GM12878 (cell line): Measurements from ENCODE around the gene FMC1. TPM values are rescaled to one million over a fixed set of nuclear protein-coding genes. Genes with fewer than 3 reads are reported as not detected.

Experiments used
- ATAC-seq: fragments of 200-7000 bp; cut with Tn5 transposase; 3 replicates; pipeline ENCODE4 v1.9.1; 2020; ENCODE audit warnings: mild to moderate bottlenecking, moderate library complexity
- BruUV-seq: library from RNA; stranded (reverse); fragments of 400-500 nt; replicated peaks from 2 replicates; lab custom pipeline; 2021; lab: Mats Ljungman, UMichigan
- CTCF ChIA-PET: fragments of 300-600 bp; sonication (Branson Sonifier 250); formaldehyde crosslinking; extraction: SDS; loops from one replicate; lab custom pipeline; 2021; ENCODE audit warnings: inconsistent platforms; lab: Yijun Ruan, JAX
- POLR2A ChIA-PET: fragments of 350-600 bp; formaldehyde crosslinking; extraction: SDS; loops from one replicate; lab custom pipeline; 2021; ENCODE audit warnings: inconsistent platforms; lab: Charles Lee
- RAD21 ChIA-PET: fragments of 300-600 bp; sonication (Branson Sonifier 250); formaldehyde crosslinking; loops from one replicate; lab custom pipeline; 2023; ENCODE audit warnings: antibody characterized with exemption; ENCODE audit not compliant: unreplicated experiment; lab: Charles Lee
- SMC1A ChIA-PET: fragments of 300-600 bp; sonication (Branson Sonifier 250); formaldehyde crosslinking; loops from one replicate; lab custom pipeline; 2023; ENCODE audit not compliant: unreplicated experiment, uncharacterized antibody; lab: Charles Lee
- DNase-seq: peaks from one replicate; pipeline ENCODE4 v3.0.0-alpha.2; 2011; ENCODE audit warnings: low read depth, low spot score
- FAIRE-seq: peaks from 3 replicates; lab custom pipeline; 2011; peaks lifted over from hg19 to GRCh38; lab: Jason Lieb, UNC
- H2AFZ ChIP-seq: 2 replicates; pipeline ENCODE4 v1.6.0; 2011; ENCODE audit warnings: low read depth, low read length, control low read depth; ENCODE audit not compliant: control insufficient read depth
- H3K27ac ChIP-seq: 2 replicates; pipeline ENCODE4 v1.5.1; 2011; ENCODE audit warnings: control low read depth; ENCODE audit not compliant: control insufficient read depth, insufficient read depth
- H3K27me3 ChIP-seq, 2 experiments: replicated peaks in 1 of 2; 2 replicates each; pipeline versions ENCODE4 v1.6.0 to v1.6.1; 2011; ENCODE audit warnings: low read length in 1 of 2; ENCODE audit not compliant: control insufficient read depth in 2 of 2, insufficient read depth in 2 of 2
- H3K36me3 ChIP-seq, 2 experiments: 2 replicates each; pipeline ENCODE4 v1.5.1; 2011; ENCODE audit warnings: low read length in 1 of 2; ENCODE audit not compliant: control insufficient read depth in 2 of 2, insufficient read depth in 2 of 2
- H3K4me1 ChIP-seq: 2 replicates; pipeline ENCODE4 v1.6.1; 2011; ENCODE audit warnings: mild to moderate bottlenecking, low read length, moderate library complexity, mixed read lengths; ENCODE audit not compliant: control insufficient read depth, insufficient read depth
- H3K4me2 ChIP-seq: 2 replicates; pipeline ENCODE4 v1.6.0; 2011; ENCODE audit warnings: control low read depth; ENCODE audit not compliant: control insufficient read depth, insufficient read depth
- H3K4me3 ChIP-seq: fragments of 200-600 bp; sonication (generic); 2 replicates; pipeline ENCODE4 v1.5.1; 2016
- H3K79me2 ChIP-seq: 2 replicates; pipeline ENCODE4 v1.6.0; 2011; ENCODE audit warnings: low read length; ENCODE audit not compliant: control insufficient read depth, insufficient read depth
- H3K9ac ChIP-seq: 2 replicates; pipeline ENCODE4 v1.8.0; 2011; ENCODE audit warnings: low read length, control low read depth, mixed read lengths; ENCODE audit not compliant: control insufficient read depth, insufficient read depth
- H3K9me3 ChIP-seq: replicated peaks from 3 replicates; pipeline ENCODE4 v1.5.1; 2011; ENCODE audit warnings: mild to moderate bottlenecking, low read length; ENCODE audit not compliant: control insufficient read depth, insufficient read depth
- H4K20me1 ChIP-seq: 2 replicates; pipeline ENCODE4 v1.6.0; 2011; ENCODE audit not compliant: control insufficient read depth, insufficient read depth
- EED ChIP-seq: sonication (generic); IDR thresholded peaks from 2 replicates; pipeline ENCODE4 v1.6.1; 2016; ENCODE audit warnings: antibody characterized with exemption, low read depth
- GABPA ChIP-seq: IDR thresholded peaks from 2 replicates; pipeline ENCODE4 v1.6.1; 2014; ENCODE audit warnings: antibody characterized with exemption, low read depth, mild to moderate bottlenecking, inconsistent platforms
- IRF4 ChIP-seq: IDR thresholded peaks from 2 replicates; pipeline ENCODE4 v1.6.1; 2011; ENCODE audit warnings: low read depth, low read length
- MXI1 ChIP-seq: fragments of 150-350 bp; IDR thresholded peaks from 2 replicates; pipeline ENCODE4 v1.6.1; 2011; ENCODE audit warnings: low read depth, mild to moderate bottlenecking, inconsistent platforms, low read length, improper control_type of control experiment
- NR2C1 ChIP-seq: fragments of 450-650 bp; IDR thresholded peaks from 2 replicates; pipeline ENCODE4 v1.6.1; 2017; ENCODE audit warnings: antibody characterized with exemption, mild to moderate bottlenecking, moderate library complexity
- PAX8 ChIP-seq: fragments of 450-650 bp; IDR thresholded peaks from 2 replicates; pipeline ENCODE4 v1.6.1; 2017; ENCODE audit warnings: mild to moderate bottlenecking, moderate library complexity
- RUNX3 ChIP-seq: IDR thresholded peaks from 2 replicates; pipeline ENCODE4 v1.6.1; 2012; ENCODE audit warnings: low read length, inconsistent platforms
- SIX5 ChIP-seq: IDR thresholded peaks from 2 replicates; pipeline ENCODE4 v1.6.1; 2011; ENCODE audit warnings: mild to moderate bottlenecking, low read depth, low read length, moderate library complexity; ENCODE audit not compliant: severe bottlenecking
- SMAD1 ChIP-seq: fragments of 450-650 bp; IDR thresholded peaks from 2 replicates; pipeline ENCODE4 v1.6.1; 2018; ENCODE audit warnings: mild to moderate bottlenecking, low read depth; ENCODE audit not compliant: partially characterized antibody
- STAT3 ChIP-seq: IDR thresholded peaks from 2 replicates; pipeline ENCODE4 v1.6.1; 2011; ENCODE audit warnings: low read depth, low read length, improper control_type of control experiment
- SUPT20H ChIP-seq: IDR thresholded peaks from 2 replicates; pipeline ENCODE4 v1.6.1; 2011; ENCODE audit warnings: low read depth, mild to moderate bottlenecking, low read length, moderate library complexity, borderline replicate concordance; ENCODE audit not compliant: control insufficient read depth
- ZNF24 ChIP-seq: fragments of 450-650 bp; IDR thresholded peaks from 2 replicates; pipeline ENCODE4 v1.6.1; 2017; ENCODE audit warnings: antibody characterized with exemption, mild to moderate bottlenecking
- WGBS: methylation state at CpG from one replicate; pipeline ENCODE4 v1.1.6; 2016; ENCODE audit warnings: low lambda C conversion rate; ENCODE audit not compliant: insufficient replicate concordance, insufficient coverage; ENCODE audit errors: missing lambda C conversion rate; 5-methylcytosine and 5-hydroxymethylcytosine counted together
- in situ Hi-C: fragments of 300-500 bp; cut with MboI; formaldehyde crosslinking; loops from 9 replicates; pipeline ENCODE4 v1.14.3; 2018; ENCODE audit warnings: mixed read lengths
- intact Hi-C: fragments of 100-400 bp; cut with micrococcal nuclease; formaldehyde crosslinking; loops from one replicate; pipeline ENCODE4 v1.14.2; 2022; ENCODE audit not compliant: unreplicated experiment
- polyA plus RNA-seq, 11 experiments: library from polyadenylated mRNA; depleted of rRNA in 4 of 11; unstranded in 6 of 11; stranded (reverse) in 5 of 11; fragments of >200 nt; fragmentation: Nextera tagmentation in 4 of 11; fragmentation: Illumina TruSeq in 1 of 11; extraction: Ambion mirVana in 4 of 11; extraction: Trizol in 1 of 11; gene quantifications; 1 replicate in 1 of 11; 2 replicates in 10 of 11; pipeline versions ENCODE4 v1.2.1 to v1.2.3, GENCODE V29; 2011 to 2016; ENCODE audit warnings: inconsistent platforms in 2 of 11, missing spikeins in 2 of 11, low read depth in 1 of 11
- total RNA-seq, 4 experiments: library from RNA; depleted of rRNA in 3 of 4; stranded (reverse); fragments of >200 nt in 3 of 4; fragmentation: Illumina TruSeq in 1 of 4; extraction: Trizol in 1 of 4; gene quantifications; 2 replicates each; pipeline versions ENCODE4 v1.2.1 to v1.2.3, GENCODE V29; 2013 to 2021
- TF ChIP-seq, protein P1 (sequence below): fragments of 450-650 bp; conservative IDR thresholded peaks from 2 replicates; pipeline ENCODE4 v1.6.1; 2017; ENCODE audit warnings: mild to moderate bottlenecking, moderate library complexity
- TF ChIP-seq, protein P2 (sequence below): IDR thresholded peaks from 2 replicates; pipeline ENCODE4 v1.6.1; 2012; ENCODE audit warnings: improper control_type of control experiment, low read depth, low read length; ENCODE audit not compliant: insufficient replicate concordance
- TF ChIP-seq, protein P3 (sequence below): IDR thresholded peaks from 2 replicates; pipeline ENCODE4 v1.6.1; 2012; ENCODE audit warnings: low read length, inconsistent platforms

Gene FMC1
- total and polyA plus RNA-seq, 10 of the 15 experiments (the other 5 are each of a cell fraction or from before 2014, with no cell fraction given): 4.2 to 60.4 (median 15.6) TPM

DNA sequence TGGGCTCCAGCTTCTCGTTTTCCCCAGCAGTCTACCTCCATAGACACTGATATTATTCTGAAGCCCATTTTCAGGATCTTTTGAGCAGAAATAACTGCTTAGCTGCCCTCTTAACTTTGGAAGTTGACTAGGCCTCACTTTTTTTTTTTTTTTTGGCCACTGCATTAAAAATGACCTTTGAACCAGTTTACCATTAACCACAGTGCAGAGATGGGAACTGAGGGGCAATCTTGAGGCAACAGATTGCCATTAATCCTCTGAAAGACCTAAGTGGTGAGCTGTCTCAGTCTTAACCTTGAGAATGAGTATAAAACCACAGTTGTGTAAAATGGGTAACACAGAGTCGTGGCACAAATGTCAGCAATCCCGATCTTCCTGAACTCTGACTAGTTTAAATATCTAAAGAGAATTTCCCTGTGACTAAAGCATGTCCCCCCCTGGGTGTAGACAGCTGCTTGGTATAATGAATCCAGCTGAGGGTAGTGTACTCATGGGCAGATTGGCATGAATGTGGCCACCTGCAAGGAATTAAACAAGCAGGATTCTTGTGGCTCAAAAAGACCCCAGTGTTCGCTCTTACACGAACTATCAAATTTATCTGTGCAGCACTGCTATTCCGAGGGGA lies 46.1 kb upstream of the FMC1 start:
- Histone ChIP-seq H3K36me3 (peaks cover 0 to 4% of the 10 kb centered on the region in 2 experiments; a peak in 3 of 4 replicates), H3K9ac (no peak overlapping the region), H3K4me3 (no peak overlapping the region), H4K20me1 (no peaks in the 10 kb centered on the region), H3K27ac (no peak overlapping the region), H2AFZ (no peak overlapping the region), H3K9me3 (no peaks in the 10 kb centered on the region), H3K27me3 (no peaks in the 10 kb centered on the region), H3K79me2 (no peaks in the 10 kb centered on the region), H3K4me2 (no peak overlapping the region), H3K4me1 (no peaks in the 10 kb centered on the region)
- DNase-seq (no peak), ATAC-seq (no peak), FAIRE-seq (no peak)
- ChIA-PET SMC1A (interaction anchor here (1.3 kb wide), 1 partner anchor 10 kb away, joined by 5 read pairs; no protein-coding TSS in a partner anchor), POLR2A (interaction anchor here (0.7 kb wide), 1 partner anchor 52 kb away, joined by 3 read pairs; no protein-coding TSS in a partner anchor), CTCF (interaction anchor here (0.6 to 1.2 kb wide), 2 partner anchors 16 to 219 kb away, joined by 3 to 4 read pairs; no protein-coding TSS in a partner anchor), RAD21 (no interaction called here)
- no TSS peak for BruUV-seq
- in situ Hi-C loops (no loop called here), intact Hi-C loops (no loop called here)
- WGBS: 89% methylated on average over 6 of the region's 6 CpGs
- TF ChIP-seq ZNF24: no peak
- TF ChIP-seq, protein P1, sequence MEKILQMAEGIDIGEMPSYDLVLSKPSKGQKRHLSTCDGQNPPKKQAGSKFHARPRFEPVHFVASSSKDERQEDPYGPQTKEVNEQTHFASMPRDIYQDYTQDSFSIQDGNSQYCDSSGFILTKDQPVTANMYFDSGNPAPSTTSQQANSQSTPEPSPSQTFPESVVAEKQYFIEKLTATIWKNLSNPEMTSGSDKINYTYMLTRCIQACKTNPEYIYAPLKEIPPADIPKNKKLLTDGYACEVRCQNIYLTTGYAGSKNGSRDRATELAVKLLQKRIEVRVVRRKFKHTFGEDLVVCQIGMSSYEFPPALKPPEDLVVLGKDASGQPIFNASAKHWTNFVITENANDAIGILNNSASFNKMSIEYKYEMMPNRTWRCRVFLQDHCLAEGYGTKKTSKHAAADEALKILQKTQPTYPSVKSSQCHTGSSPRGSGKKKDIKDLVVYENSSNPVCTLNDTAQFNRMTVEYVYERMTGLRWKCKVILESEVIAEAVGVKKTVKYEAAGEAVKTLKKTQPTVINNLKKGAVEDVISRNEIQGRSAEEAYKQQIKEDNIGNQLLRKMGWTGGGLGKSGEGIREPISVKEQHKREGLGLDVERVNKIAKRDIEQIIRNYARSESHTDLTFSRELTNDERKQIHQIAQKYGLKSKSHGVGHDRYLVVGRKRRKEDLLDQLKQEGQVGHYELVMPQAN: no peak
- no peak for TF ChIP-seq IRF4
- TF ChIP-seq STAT3: no peak
- TF ChIP-seq SIX5: no peak
- TF ChIP-seq, protein P2, sequence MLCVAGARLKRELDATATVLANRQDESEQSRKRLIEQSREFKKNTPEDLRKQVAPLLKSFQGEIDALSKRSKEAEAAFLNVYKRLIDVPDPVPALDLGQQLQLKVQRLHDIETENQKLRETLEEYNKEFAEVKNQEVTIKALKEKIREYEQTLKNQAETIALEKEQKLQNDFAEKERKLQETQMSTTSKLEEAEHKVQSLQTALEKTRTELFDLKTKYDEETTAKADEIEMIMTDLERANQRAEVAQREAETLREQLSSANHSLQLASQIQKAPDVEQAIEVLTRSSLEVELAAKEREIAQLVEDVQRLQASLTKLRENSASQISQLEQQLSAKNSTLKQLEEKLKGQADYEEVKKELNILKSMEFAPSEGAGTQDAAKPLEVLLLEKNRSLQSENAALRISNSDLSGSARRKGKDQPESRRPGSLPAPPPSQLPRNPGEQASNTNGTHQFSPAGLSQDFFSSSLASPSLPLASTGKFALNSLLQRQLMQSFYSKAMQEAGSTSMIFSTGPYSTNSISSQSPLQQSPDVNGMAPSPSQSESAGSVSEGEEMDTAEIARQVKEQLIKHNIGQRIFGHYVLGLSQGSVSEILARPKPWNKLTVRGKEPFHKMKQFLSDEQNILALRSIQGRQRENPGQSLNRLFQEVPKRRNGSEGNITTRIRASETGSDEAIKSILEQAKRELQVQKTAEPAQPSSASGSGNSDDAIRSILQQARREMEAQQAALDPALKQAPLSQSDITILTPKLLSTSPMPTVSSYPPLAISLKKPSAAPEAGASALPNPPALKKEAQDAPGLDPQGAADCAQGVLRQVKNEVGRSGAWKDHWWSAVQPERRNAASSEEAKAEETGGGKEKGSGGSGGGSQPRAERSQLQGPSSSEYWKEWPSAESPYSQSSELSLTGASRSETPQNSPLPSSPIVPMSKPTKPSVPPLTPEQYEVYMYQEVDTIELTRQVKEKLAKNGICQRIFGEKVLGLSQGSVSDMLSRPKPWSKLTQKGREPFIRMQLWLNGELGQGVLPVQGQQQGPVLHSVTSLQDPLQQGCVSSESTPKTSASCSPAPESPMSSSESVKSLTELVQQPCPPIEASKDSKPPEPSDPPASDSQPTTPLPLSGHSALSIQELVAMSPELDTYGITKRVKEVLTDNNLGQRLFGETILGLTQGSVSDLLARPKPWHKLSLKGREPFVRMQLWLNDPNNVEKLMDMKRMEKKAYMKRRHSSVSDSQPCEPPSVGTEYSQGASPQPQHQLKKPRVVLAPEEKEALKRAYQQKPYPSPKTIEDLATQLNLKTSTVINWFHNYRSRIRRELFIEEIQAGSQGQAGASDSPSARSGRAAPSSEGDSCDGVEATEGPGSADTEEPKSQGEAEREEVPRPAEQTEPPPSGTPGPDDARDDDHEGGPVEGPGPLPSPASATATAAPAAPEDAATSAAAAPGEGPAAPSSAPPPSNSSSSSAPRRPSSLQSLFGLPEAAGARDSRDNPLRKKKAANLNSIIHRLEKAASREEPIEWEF: no peak
- no peak for TF ChIP-seq NR2C1
- no peak for TF ChIP-seq PAX8
- no peak for TF ChIP-seq SMAD1
- TF ChIP-seq SUPT20H: no peak
- no peak for TF ChIP-seq GABPA
- TF ChIP-seq MXI1: no peak
- TF ChIP-seq, protein P3, sequence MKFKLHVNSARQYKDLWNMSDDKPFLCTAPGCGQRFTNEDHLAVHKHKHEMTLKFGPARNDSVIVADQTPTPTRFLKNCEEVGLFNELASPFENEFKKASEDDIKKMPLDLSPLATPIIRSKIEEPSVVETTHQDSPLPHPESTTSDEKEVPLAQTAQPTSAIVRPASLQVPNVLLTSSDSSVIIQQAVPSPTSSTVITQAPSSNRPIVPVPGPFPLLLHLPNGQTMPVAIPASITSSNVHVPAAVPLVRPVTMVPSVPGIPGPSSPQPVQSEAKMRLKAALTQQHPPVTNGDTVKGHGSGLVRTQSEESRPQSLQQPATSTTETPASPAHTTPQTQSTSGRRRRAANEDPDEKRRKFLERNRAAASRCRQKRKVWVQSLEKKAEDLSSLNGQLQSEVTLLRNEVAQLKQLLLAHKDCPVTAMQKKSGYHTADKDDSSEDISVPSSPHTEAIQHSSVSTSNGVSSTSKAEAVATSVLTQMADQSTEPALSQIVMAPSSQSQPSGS: no peak
- TF ChIP-seq EED: no peak
- TF ChIP-seq RUNX3: no peak
